ENCODE results near the gene PFN1. TPM values are rescaled to one million over a fixed set of nuclear protein-coding genes. Genes with fewer than 3 reads are reported as not detected.
"Not testable (repeated sequence)": the region's sequence is repeated elsewhere in the genome, so short reads cannot be mapped to it uniquely, and the experiment has no call there.

PFN1 gene
- total and polyA plus RNA-seq, 8 donors = 218 to 789 (median 594) TPM

- TF ChIP-seq CTCF (IDR thresholded peaks at IDR 0.05) (no peak), EP300 (IDR thresholded peaks at IDR 0.05) (no peak), POLR2AphosphoS5 (IDR thresholded peaks at IDR 0.05) (no peak), POLR2A (IDR thresholded peaks at IDR 0.05) (no peak)
- intact Hi-C loops (cut with DNase I; ENCODE audit: low total_unique reads) = no loop called here
- Histone ChIP-seq H3K9me3 (no peaks in the 10 kb centered on the region), H3K36me3 (peaks cover 19 to 32% (median 21%) of the 10 kb centered on the region in 4 donors), H3K4me1 (peaks cover 5 to 19% (median 13%) of the 10 kb centered on the region in 4 donors), H3K27ac (no peak overlapping the region), H3K27me3 (no peaks in the 10 kb centered on the region), H3K4me3 (no peak overlapping the region)
- DNase-seq = no peak
- 91 to 96% (median 91%) methylated on average over 8 to 12 of the region's 12 CpGs for WGBS, 5 donors
Measured at GRCh38 chr17:4932756-4933155, 15.6 kb downstream of the PFN1 start.

GRCh38 chr17:4931963-4932362 is 16.4 kb downstream of the PFN1 start, which contains the start of gene GP1BA:
TSS of gene GP1BA (plus strand) at chr17:4932277. CDS start at chr17:4932605, 328 bp downstream.
- no peak for TF ChIP-seq EP300 (IDR thresholded peaks at IDR 0.05)
- no peak for TF ChIP-seq POLR2AphosphoS5 (IDR thresholded peaks at IDR 0.05)
- TF ChIP-seq CTCF (IDR thresholded peaks at IDR 0.05) = no peak
- peaks cover 5 to 16% (median 11%) of the 10 kb centered on the region in 4 donors for H3K4me1 ChIP-seq
- peaks cover 11 to 24% (median 13%) of the 10 kb centered on the region in 4 donors for H3K36me3 ChIP-seq
- intact Hi-C loops (cut with DNase I; ENCODE audit: low total_unique reads) = no loop called here
- H3K9me3 ChIP-seq = no peaks in the 10 kb centered on the region
- WGBS, 5 donors = 79 to 87% (median 82%) methylated on average over 14 of the region's 14 CpGs
- no peak within 1 kb of the TSS for H3K4me3 ChIP-seq
- DNase-seq = no peak
- no peak within 1 kb of the TSS for H3K27ac ChIP-seq
- H3K27me3 ChIP-seq = no peaks in the 10 kb centered on the region

- 96 to 98% (median 96%) methylated on average over 18 of the region's 18 CpGs for WGBS, 5 donors
- intact Hi-C loops (cut with DNase I; ENCODE audit: low total_unique reads) = no loop called here
- no peak for DNase-seq
Measured at GRCh38 chr17:4928881-4929280, 19.4 kb downstream of the PFN1 start.

DNA sequence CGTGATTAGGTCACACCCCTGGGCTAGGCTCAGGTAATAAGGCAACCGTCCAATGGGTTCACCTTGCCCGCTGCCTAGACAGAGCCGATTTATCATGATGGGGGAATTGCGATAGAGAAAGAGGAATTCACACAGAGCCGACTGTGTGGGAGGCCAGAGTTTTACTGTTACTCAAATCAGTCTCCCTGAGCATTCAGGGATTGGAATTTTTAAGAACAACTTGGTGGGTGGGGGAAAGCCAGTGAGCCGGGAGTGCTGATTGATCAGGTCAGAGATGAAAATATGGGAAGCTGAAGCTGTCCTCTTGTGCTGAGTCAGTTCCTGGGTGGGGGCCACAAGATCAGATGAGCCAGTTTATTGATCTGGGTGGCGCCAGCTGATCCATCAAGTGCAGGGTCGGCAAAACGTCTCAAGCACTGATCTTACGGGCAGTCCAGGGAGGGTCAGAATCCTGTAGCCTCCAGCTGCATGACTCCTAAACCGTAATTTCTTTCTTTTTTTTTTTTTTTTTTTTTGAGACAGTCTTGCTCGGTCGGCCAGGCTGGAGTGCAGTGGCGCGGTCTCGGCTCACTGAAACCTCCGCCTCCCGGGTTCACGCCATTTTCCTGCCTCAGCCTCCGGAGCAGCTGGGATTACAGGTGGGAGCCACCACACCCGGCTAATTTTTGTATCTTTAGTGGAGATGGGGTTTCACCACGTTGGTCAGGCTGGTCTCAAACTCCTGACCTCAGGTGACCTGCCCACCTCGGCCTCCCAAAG is 21.6 kb downstream of the PFN1 start:
- H3K27ac ChIP-seq; H3K27me3 ChIP-seq; DNase-seq; H3K4me1 ChIP-seq; intact Hi-C loops (cut with DNase I; ENCODE audit: low total_unique reads); H3K9me3 ChIP-seq; H3K36me3 ChIP-seq; H3K4me3 ChIP-seq: not testable (repeated sequence)
- whole genome bisulfite sequencing, 5 donors = 81 to 87% (median 84%) methylated on average over 23 to 24 of the region's 24 CpGs

More at GRCh38 chr17:4928881-4929280, 19.4 kb downstream of the PFN1 start:
- Histone ChIP-seq H3K27me3 (no peaks in the 10 kb centered on the region), H3K36me3 (peaks cover 0 to 8% (median 0%) of the 10 kb centered on the region in 4 donors), H3K4me3 (no peak overlapping the region), H3K4me1 (peaks cover under 1 to 6% (median 3%) of the 10 kb centered on the region in 4 donors), H3K9me3 (no peaks in the 10 kb centered on the region), H3K27ac (no peak overlapping the region)
- TF ChIP-seq POLR2A (IDR thresholded peaks at IDR 0.05) = no peak
- no peak for TF ChIP-seq CTCF (IDR thresholded peaks at IDR 0.05)
- no peak for TF ChIP-seq POLR2AphosphoS5 (IDR thresholded peaks at IDR 0.05)
- no peak for TF ChIP-seq EP300 (IDR thresholded peaks at IDR 0.05)

DNA sequence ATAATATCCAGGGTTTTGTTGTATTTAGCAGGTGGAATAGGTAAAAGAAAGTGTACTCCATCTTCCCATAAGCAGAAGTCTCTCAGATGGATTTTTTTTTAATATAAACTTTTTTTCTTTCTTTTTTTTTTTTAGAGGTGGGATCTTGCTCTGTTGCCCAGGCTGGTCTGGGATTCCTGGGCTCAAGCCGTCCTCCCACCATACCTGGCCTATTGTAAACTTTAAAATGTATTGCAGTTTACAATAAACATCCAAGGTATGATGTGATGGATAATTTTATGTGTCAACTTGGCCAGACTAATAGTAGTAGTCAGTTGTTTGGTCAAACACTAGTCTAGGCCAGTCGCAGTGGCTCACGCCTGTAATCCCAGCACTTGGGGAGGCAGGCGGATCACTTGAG is 27.0 kb downstream of the PFN1 start:
- no peaks in the 10 kb centered on the region for H3K4me1 ChIP-seq
- intact Hi-C loops (cut with DNase I; ENCODE audit: low total_unique reads) = no loop called here
- WGBS, 5 donors = 87 to 92% (median 91%) methylated on average over 4 of the region's 4 CpGs
- no peak for DNase-seq
- no peak overlapping the region for H3K27ac ChIP-seq
- H3K27me3 ChIP-seq = no peaks in the 10 kb centered on the region
- H3K4me3 ChIP-seq = no peak overlapping the region
- no peaks in the 10 kb centered on the region for H3K9me3 ChIP-seq
- TF ChIP-seq CTCF (IDR thresholded peaks at IDR 0.05) (no peak), POLR2AphosphoS5 (IDR thresholded peaks at IDR 0.05) (no peak), POLR2A (IDR thresholded peaks at IDR 0.05) (no peak), EP300 (IDR thresholded peaks at IDR 0.05) (no peak)
- H3K36me3 ChIP-seq = no peaks in the 10 kb centered on the region
